ENCODE measurements around the gene SPAG6. TPM values are rescaled to one million over a fixed set of nuclear protein-coding genes. Genes with fewer than 3 reads are reported as not detected.

The SPAG6 gene
- total RNA-seq, 1 experiment from 2014 or later = 0.79 TPM

DNA sequence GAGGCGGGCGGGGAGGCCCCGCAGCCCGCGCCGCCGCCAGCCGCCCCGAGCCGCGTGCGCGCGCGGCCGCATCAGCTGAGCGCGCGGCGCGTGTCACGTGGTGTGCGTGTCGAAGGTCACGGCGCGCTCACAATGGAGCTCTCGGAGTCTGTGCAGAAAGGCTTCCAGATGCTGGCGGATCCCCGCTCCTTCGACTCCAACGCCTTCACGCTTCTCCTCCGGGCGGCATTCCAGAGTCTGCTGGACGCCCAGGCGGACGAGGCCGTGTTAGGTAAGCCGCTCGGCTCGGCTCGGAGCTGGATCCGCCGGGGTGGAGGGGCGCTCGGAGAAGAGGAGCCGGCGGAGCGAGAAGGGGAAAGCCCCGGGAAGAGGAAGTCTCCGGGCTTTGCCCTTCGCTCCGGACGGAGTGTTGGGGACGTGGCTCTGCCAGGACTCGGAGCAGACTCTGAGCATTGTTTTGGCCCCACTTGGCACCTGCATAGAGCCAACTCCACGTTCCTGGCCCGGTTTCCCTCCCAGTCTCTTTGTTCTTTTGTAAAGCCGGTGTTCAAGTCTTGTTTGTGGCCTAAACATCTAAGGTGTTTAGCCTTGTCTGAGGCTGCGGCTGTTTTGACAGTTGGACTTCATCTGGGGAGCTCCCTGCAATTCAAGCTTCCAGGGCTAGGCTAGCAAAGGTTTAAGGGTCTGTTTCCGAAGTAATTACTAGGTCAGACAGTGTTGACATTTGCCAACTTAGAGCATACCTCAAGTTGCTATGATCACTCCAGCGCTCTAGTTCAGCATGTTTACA lies 28.8 kb upstream of the SPAG6 start, which contains the start of gene COMMD3:
Gene COMMD3, plus strand, starts transcription at position 103 of the 790 bp plus-strand sequence. Its CDS starts 30 bp downstream, at position 133.
- BruUV-seq (replicated peaks) = no TSS peak
- H3K4me3 Mint-ChIP-seq (ENCODE audit: unreplicated experiment) = peak within 1 kb of the TSS; percentile 94
- Histone ChIP-seq H3K36me3 (ENCODE audit: control insufficient read depth, insufficient read depth, low read length) (no peaks in the 10 kb centered on the region), H3K9me3 (no peaks in the 10 kb centered on the region), H3K4me3 (ENCODE audit: low read depth, low read length) (peak within 1 kb of the TSS; percentile 77), H3K27me3 (replicated peaks; ENCODE audit: control insufficient read depth, insufficient read depth, low read length) (no peaks in the 10 kb centered on the region), H3K4me1 (peaks cover 11% of the 10 kb centered on the region; the same call in 1 of the 2 replicates)
- DNase-seq = peak; percentile 89 to 90
- ChIA-PET CTCF (interaction anchor here (0.6 to 1.1 kb wide), 4 partner anchors 24 to 213 kb away, joined by 3 to 6 read pairs (median 4); no protein-coding TSS in a partner anchor), POLR2A (interaction anchor here (0.6 to 1.7 kb wide), 11 partner anchors 8 to 313 kb away, joined by 3 to 16 read pairs (median 4); partner anchors contain the start of gene DNAJC1)
- H3K27ac Mint-ChIP-seq (ENCODE audit: unreplicated experiment) = peak within 1 kb of the TSS; percentile 95
- peaks cover 6% of the 10 kb centered on the region for H3K4me1 Mint-ChIP-seq (ENCODE audit: low read depth, unreplicated experiment)
- intact Hi-C loops (cut with micrococcal nuclease; ENCODE audit: unreplicated experiment) = loop anchor here (1.0 to 10.0 kb wide), 5 partner anchors 24 to 328 kb away; partner anchors contain the start of gene DNAJC1
- no peak for TF ChIP-seq CTCF (IDR thresholded peaks at IDR 0.05; ENCODE audit: insufficient read depth in 1 of 2, low read depth in 1 of 2, low read length in 1 of 2, severe bottlenecking in 1 of 2, unreplicated experiment in 1 of 2)
- peaks cover 20% of the 10 kb centered on the region for H3K36me3 Mint-ChIP-seq (ENCODE audit: insufficient read depth, unreplicated experiment)
- no peaks in the 10 kb centered on the region for H3K27me3 Mint-ChIP-seq (ENCODE audit: insufficient read depth, unreplicated experiment)
- H3K9me3 Mint-ChIP-seq (ENCODE audit: unreplicated experiment) = no peaks in the 10 kb centered on the region

DNA sequence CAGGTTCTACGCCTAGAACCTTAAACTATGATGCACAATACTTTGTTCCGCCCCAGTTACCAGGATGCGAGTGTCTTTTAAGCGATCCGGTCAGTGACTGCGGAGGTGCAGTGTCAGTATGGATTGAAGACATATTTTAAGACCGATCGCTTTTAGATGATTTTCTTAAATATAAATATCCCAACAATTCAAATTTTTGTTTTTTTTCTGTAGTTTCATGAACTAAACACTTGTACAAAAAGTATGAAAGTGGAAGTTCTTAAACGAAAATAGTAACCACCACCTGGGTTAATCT lies 28.3 kb upstream of the SPAG6 start:
- H3K4me1 Mint-ChIP-seq (ENCODE audit: low read depth, unreplicated experiment) = peaks cover 6% of the 10 kb centered on the region
- BruUV-seq (replicated peaks) = TSS peak; percentile 31
- no peaks in the 10 kb centered on the region for H3K27me3 ChIP-seq (replicated peaks; ENCODE audit: control insufficient read depth, insufficient read depth, low read length)
- no peak for DNase-seq
- H3K27ac Mint-ChIP-seq (ENCODE audit: unreplicated experiment) = peak overlapping the region; percentile 95
- peak overlapping the region; percentile 77 for H3K4me3 ChIP-seq (ENCODE audit: low read depth, low read length)
- peaks cover 22% of the 10 kb centered on the region for H3K36me3 Mint-ChIP-seq (ENCODE audit: insufficient read depth, unreplicated experiment)
- POLR2A ChIA-PET = interaction anchor here (0.6 to 1.7 kb wide), 4 partner anchors 8 to 128 kb away, joined by 3 to 16 read pairs (median 8); no protein-coding TSS in a partner anchor
- peaks cover 11% of the 10 kb centered on the region; the same call in 1 of the 2 replicates for H3K4me1 ChIP-seq
- intact Hi-C loops (cut with micrococcal nuclease; ENCODE audit: unreplicated experiment) = loop anchor here (2.0 to 10.0 kb wide), 2 partner anchors 212 to 328 kb away; no protein-coding TSS in a partner anchor
- no peaks in the 10 kb centered on the region for H3K9me3 ChIP-seq
- no peak for TF ChIP-seq CTCF (IDR thresholded peaks at IDR 0.05; ENCODE audit: insufficient read depth in 1 of 2, low read depth in 1 of 2, low read length in 1 of 2, severe bottlenecking in 1 of 2, unreplicated experiment in 1 of 2)
- CTCF ChIA-PET = interaction anchor here (1.0 kb wide), 1 partner anchor 213 kb away, joined by 4 read pairs; no protein-coding TSS in a partner anchor
- no peaks in the 10 kb centered on the region for H3K36me3 ChIP-seq (ENCODE audit: control insufficient read depth, insufficient read depth, low read length)
- H3K27me3 Mint-ChIP-seq (ENCODE audit: insufficient read depth, unreplicated experiment) = no peaks in the 10 kb centered on the region
- H3K9me3 Mint-ChIP-seq (ENCODE audit: unreplicated experiment) = no peaks in the 10 kb centered on the region
- peak overlapping the region; percentile 94 for H3K4me3 Mint-ChIP-seq (ENCODE audit: unreplicated experiment)

- Mint-ChIP-seq H3K9me3 (ENCODE audit: unreplicated experiment) (no peaks in the 10 kb centered on the region), H3K27ac (ENCODE audit: unreplicated experiment) (peak overlapping the region; percentile 95), H3K4me1 (ENCODE audit: low read depth, unreplicated experiment) (peaks cover 6% of the 10 kb centered on the region), H3K27me3 (ENCODE audit: insufficient read depth, unreplicated experiment) (peaks cover 2% of the 10 kb centered on the region), H3K4me3 (ENCODE audit: unreplicated experiment) (peak overlapping the region; percentile 94), H3K36me3 (ENCODE audit: insufficient read depth, unreplicated experiment) (peaks cover 30% of the 10 kb centered on the region)
- Histone ChIP-seq H3K36me3 (ENCODE audit: control insufficient read depth, insufficient read depth, low read length) (no peaks in the 10 kb centered on the region), H3K4me3 (ENCODE audit: low read depth, low read length) (no peak overlapping the region), H3K4me1 (peaks cover 16% of the 10 kb centered on the region), H3K9me3 (no peaks in the 10 kb centered on the region), H3K27me3 (replicated peaks; ENCODE audit: control insufficient read depth, insufficient read depth, low read length) (no peaks in the 10 kb centered on the region)
- no peak for TF ChIP-seq CTCF (IDR thresholded peaks at IDR 0.05; ENCODE audit: insufficient read depth in 1 of 2, low read depth in 1 of 2, low read length in 1 of 2, severe bottlenecking in 1 of 2, unreplicated experiment in 1 of 2)
- ChIA-PET POLR2A (no interaction called here), CTCF (interaction anchor here (0.6 kb wide), 1 partner anchor 129 kb away, joined by 3 read pairs; no protein-coding TSS in a partner anchor)
- DNase-seq = no peak
- intact Hi-C loops (cut with micrococcal nuclease; ENCODE audit: unreplicated experiment) = loop anchor here (2.0 to 10.0 kb wide), 2 partner anchors 213 to 329 kb away; no protein-coding TSS in a partner anchor
- no TSS peak for BruUV-seq (replicated peaks)
These were observed 27.3 kb upstream of the SPAG6 start for GRCh38 chr10:22317771-22318565.

Measured in Caco-2 (cell line).